Kidney capillary endothelial cell (primary cell): Measurements from ENCODE around the gene FAM184B.

Experiments used
- DNase-seq: peaks from one replicate; pipeline ENCODE4 v3.0.0-alpha.2; 2018; ENCODE audit warnings: low spot score

FAM184B gene

DNA sequence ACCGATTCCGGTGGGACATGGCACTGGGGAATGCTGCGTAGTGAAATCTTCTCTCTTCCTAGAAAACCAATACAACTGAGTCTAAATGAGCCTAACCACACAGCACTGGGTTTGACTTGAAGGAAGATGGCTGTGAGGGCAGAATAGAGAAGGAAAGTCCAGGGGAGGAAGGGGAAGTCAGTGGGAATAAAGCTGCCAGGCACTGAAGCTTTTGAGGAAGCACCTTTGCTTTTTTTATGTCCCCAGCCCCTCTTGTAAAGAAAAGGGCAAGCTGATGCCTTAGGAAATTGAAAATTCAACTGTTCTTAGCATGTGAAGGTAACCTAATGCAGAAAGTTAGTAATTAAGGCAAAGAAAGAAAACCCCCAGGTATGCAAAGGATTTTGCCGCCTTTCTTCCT lies 146.4 kb downstream of the FAM184B start:
- DNase-seq: no peak

DNA sequence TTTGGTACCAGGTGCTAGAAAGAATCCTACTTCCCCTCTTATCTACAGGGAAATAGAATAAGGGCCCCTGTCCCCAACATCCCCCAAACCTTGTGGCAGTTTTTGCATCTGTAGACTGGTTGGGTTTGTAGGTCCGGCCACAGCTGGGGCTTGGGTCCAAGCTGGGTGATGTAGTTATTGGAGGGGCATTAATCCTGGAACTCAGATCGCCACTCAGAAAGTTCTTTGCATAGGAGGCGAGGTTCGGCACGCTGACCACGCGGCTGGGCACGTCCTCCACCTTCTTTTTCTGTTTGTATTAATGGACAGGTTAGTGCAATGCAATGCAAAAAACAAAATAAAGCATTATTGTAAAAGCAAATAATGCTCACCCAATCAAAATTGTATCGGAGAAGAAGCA lies 147.8 kb downstream of the FAM184B start:
- DNase-seq: no peak

- no peak for DNase-seq
Measured at GRCh38 chr4:17630228-17630627, 151.2 kb downstream of the FAM184B start.

DNA sequence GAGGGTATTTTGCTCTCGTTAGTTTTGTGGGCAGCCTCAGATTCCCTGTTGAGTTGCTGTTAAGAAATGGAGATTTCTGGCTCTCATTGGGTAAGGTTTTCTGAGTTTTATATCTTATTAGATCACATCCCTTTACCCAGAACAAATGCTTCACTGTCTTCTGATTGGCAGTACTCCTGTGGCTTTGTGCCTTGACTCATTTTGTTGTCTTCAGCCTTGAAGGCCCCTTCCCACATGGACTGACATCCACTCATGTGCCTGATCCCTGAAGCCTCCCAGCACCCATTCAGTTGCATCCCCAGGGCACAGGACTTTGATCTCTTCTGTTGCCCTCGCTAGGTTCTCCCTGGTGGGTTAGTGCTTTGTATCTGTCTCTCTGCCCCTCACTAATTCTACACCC lies 156.6 kb downstream of the FAM184B start:
- no peak for DNase-seq

DNA sequence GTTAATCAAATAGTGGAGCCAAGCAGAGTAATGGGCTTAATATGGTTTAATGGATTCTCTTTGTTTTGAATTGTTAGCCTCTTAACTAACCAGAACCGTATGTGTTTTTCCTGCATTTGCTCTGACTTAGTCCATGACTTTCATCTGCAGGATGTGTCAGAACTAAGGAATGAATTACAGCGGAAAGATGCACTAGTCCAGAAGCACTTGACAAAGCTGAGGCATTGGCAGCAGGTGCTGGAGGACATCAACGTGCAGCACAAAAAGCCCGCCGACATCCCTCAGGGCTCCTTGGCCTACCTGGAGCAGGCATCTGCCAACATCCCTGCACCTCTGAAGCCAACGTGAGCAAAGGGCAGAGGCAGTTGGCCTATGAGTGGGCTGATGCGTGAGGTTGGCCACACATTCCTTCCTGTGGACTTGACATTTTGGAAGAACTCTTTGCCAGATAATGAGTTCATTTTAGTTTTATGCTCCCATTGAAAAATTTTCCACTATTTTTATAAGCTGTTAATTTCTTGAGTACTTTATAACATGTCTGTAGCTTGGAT lies 157.9 kb downstream of the FAM184B start:
- DNase-seq: no peak

- no peak for DNase-seq
Measured at GRCh38 chr4:17619416-17620105, 161.9 kb downstream of the FAM184B start.

DNA sequence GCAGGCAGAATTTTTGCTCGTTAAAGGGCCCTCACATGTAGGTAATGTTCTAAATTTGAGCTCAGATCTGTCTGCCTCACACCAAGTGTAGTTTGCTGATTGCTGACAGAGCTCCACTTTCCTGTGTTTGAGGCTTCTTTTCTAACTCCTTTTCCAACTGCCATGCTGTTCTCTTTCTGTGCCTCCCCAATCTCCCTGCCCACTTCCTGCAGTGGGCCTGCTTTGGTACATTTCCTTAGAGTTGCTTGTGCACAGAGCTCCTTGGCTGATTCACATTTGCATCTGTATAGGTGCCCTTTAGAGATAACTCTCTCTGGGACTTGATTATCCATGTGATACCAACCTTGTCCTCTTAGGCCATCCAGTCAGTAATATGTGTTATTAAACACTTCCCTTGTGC lies 162.5 kb downstream of the FAM184B start:
- DNase-seq: no peak

- no peak for DNase-seq
Measured at GRCh38 chr4:17616283-17616682, 165.1 kb downstream of the FAM184B start.

DNA sequence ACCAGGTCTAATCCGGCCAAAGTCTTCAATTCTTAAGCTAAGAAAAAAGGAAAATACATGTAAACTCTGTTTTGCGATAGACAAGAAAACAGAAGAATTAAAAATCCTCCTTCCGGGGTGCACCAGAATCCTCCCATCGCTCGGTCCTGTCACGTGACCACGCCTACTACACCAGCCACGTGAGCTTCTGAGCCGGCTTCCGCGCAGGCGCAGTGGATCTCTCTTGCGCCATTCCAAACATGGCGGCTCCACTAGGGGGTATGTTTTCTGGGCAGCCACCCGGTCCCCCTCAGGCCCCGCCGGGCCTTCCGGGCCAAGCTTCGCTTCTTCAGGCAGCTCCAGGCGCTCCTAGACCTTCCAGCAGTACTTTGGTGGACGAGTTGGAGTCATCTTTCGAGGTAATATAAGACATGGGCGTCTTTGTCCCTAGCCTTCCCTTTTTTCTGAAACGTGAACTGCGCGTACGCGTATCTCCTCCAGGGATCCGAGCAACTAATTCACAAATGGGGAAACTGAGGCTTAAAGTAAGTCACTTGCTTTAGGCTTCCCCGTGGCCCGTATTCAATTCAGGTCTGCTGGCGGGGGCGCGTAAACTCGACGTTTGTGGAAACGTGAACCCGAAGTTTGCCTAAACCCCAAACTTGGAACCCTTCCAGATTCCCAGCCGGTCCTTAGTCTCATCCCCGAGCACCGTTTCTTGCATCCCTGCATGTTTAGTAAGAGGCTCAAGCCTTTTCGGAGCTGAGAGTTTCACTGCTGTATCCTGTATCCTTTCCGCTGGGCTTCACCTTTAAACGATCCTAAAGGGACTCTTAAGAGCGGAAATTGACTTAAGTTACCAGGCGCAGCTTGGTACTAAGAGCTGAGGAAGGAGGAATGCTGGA lies 166.8 kb downstream of the FAM184B start, which contains the start of gene MED28:
MED28 (plus strand) TSS at position 226 of the 884 bp plus-strand sequence; CDS start at position 240, 14 bp downstream.
- DNase-seq: peak; percentile 95

DNA sequence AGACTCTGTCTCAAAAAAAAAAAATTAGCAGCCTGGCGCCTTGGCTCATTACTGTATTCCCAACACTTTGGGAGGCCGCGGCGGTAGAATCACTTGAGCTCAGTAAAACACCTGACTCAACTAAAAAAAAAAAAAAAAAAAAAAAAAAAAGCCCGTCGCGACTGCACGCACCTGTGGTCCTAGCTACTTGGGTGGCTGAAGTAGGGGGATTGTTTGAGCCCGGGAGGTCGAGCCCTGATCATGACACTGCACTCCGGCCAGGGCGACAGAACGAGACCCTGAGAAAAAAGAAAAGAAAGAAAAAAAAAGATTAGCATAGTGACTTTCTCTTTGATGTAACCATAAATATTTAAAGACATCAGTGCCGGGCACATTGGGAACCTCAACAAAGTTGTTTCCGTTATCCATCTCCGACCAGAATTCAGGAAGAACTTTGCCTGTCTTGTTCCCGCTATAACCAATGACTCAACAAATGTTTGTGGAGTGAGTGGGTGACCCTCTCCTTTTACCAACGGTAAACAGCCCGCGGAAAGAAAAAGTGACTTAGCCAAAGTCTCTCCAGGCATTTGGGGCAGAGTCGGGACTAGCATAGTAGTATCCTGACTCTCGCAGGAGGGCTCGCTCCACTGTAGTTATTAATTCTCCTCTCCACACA lies 167.5 kb downstream of the FAM184B start:
- DNase-seq: no peak

DNA sequence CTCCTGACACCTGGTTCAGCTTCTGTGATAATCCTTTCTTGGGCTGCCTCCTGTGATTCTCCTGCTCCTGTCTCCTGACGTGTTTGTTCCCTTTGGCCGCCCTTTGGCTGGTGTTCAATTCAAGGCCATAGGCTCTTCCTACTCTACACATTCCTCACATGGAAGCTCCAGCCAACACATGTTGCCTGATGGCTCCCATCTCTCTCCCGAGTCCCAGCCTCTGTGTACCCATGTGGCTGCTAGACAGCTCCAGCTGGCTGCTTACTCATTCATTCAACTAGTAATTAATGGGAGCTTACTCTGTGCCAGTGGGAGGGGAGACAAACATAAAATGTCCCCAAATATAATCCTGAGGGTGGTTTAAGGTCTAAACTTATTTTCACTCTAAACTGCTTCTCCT lies 176.2 kb downstream of the FAM184B start:
- DNase-seq: no peak

DNA sequence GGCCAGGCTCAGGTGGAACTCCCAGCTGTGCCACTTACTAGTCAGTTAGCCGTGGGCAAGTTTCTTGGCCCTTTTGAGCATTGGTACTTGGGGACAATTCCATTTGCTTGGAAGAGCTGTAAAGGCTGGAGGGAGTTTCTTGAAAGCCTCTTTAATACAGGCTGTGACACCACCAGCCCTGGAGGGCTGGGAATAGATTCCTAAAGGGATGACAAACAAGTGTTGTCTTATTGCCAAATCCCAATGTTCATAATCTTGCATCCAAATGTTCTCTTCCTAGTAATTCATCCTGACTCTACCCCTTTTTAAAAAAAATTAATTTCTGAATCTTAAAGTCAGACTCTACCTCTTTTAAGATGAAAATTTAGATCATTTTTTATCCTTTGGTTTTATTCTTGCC lies 181.6 kb downstream of the FAM184B start:
- no peak for DNase-seq

DNA sequence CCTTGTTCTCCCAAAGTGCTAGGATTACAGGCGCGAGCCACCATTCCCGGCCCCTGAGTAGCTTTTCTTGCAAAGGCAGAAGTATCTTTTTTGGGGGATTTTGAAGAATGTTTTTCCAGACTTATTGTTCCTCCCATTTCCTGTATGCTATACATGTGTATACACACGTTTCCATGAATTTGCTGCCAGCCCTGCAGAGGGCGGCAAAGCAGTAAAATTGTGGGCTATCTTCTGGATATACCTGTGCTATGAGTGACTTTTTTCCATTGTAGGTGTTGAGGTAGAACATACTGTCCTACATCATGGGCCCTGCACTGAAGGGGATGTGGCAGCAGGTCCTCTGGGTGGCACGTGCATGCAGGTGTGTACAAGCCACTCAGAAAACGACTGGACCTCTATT lies 183.9 kb downstream of the FAM184B start:
- no peak for DNase-seq

GRCh38 chr4:17595471-17596005 lies 185.9 kb downstream of the FAM184B start:
- DNase-seq: no peak

DNA sequence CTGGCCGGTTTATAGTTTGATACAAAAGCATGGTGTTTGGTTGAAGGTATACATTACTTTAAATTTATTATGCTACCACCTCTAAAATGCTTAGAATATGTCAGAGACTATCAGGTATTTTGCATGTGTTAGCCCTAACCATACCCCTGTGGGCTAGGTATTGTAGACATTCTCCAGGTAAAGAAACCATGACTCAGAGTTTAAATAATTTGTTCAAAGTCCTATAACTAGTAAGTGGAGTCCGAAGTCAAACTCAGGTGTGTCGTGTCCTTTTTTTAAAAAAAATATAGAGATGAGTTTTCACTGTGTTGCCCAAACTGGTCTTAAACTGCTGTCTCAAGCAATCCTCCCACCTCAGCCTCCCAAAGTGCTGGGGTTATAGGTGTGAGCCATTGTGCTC lies 192.1 kb downstream of the FAM184B start:
- no peak for DNase-seq

GRCh38 chr4:17587094-17587822 lies 194.2 kb downstream of the FAM184B start:
- DNase-seq: no peak

DNA sequence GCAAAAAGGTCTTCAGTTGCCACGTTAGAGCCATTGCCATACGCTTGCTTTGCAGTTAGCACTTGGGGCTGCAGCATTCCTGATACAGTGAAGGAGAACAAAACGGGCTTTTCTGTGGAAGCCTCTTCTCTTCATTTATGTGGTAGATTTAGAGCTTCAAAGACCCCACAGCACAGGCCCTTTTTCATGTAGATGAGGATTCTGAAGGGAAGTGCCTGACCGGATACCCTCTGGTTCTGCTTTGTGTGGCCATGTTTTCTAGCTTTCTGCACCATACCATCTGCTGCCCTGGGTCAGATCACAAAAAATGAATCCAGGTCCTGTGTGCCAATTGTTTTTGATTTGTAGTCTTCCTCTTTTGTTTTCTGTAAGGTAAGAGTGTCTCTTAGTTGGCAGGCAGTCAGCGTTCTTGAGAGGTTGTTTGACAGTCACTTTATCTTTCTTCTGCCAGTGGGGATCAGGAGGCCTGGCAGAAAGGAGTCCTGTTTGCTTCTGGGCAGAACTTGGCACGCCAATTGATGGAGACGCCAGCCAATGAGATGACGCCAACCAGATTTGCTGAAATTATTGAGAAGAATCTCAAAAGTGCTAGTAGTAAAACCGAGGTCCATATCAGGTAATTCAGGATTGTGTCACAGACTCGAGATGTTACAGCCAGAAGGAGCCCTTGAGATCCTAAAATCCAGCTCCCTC lies 196.8 kb downstream of the FAM184B start:
- no peak for DNase-seq

- DNase-seq: no peak
Measured at GRCh38 chr4:17583941-17584340, 197.5 kb downstream of the FAM184B start.

- no peak for DNase-seq
Measured at GRCh38 chr4:17583276-17583675, 198.1 kb downstream of the FAM184B start.

- no peak for DNase-seq
Measured at GRCh38 chr4:17580969-17581368, 200.5 kb downstream of the FAM184B start.
